HG02981 (cell line): ENCODE data around the gene UGT1A5.

Source experiments
- ATAC-seq: cut with Tn5 transposase; IDR thresholded peaks from one replicate; pipeline ENCODE4 v1.9.1; 2021; ENCODE audit warnings: mild to moderate bottlenecking, moderate library complexity; ENCODE audit not compliant: unreplicated experiment

UGT1A5 gene

GRCh38 chr2:233712611-233713261 lies at the start of gene UGT1A5:
Gene UGT1A5, plus strand, starts transcription at chr2:233712907. Its CDS starts 85 bp downstream, at chr2:233712992.
- ATAC-seq: no peak

GRCh38 chr2:233663911-233664310 lies 48.8 kb upstream of the UGT1A5 start:
- ATAC-seq: no peak

- ATAC-seq: no peak
Observed at GRCh38 chr2:233668605-233669260, 44.0 kb upstream of the UGT1A5 start.

GRCh38 chr2:233671290-233672161 lies 41.2 kb upstream of the UGT1A5 start, which contains the start of gene UGT1A9:
Gene UGT1A9, plus strand, starts transcription at chr2:233671898. Its CDS starts 37 bp downstream, at chr2:233671935.
- no peak for ATAC-seq

GRCh38 chr2:233672886-233673285 lies 39.8 kb upstream of the UGT1A5 start:
- no peak for ATAC-seq

GRCh38 chr2:233673896-233674295 lies 38.8 kb upstream of the UGT1A5 start:
- no peak for ATAC-seq

GRCh38 chr2:233674314-233674713 lies 38.4 kb upstream of the UGT1A5 start:
- no peak for ATAC-seq

- ATAC-seq: no peak
Observed at GRCh38 chr2:233674995-233675394, 37.7 kb upstream of the UGT1A5 start.

GRCh38 chr2:233676046-233676445 lies 36.7 kb upstream of the UGT1A5 start:
- ATAC-seq: no peak

GRCh38 chr2:233679196-233679595 lies 33.5 kb upstream of the UGT1A5 start:
- ATAC-seq: no peak

- no peak for ATAC-seq
Observed at GRCh38 chr2:233680361-233681045, 32.2 kb upstream of the UGT1A5 start.

GRCh38 chr2:233681521-233682099 lies 31.1 kb upstream of the UGT1A5 start, which contains the start of gene UGT1A7:
Gene UGT1A7, plus strand, starts transcription at chr2:233681901. Its CDS starts 37 bp downstream, at chr2:233681938.
- ATAC-seq: no peak

GRCh38 chr2:233684640-233685039 lies 28.1 kb upstream of the UGT1A5 start:
- ATAC-seq: no peak

GRCh38 chr2:233686928-233687327 lies 25.8 kb upstream of the UGT1A5 start:
- no peak for ATAC-seq

- no peak for ATAC-seq
Observed at GRCh38 chr2:233688341-233688740, 24.4 kb upstream of the UGT1A5 start.

GRCh38 chr2:233689031-233689430 lies 23.7 kb upstream of the UGT1A5 start:
- no peak for ATAC-seq

GRCh38 chr2:233689501-233689900 lies 23.2 kb upstream of the UGT1A5 start:
- ATAC-seq: no peak

- no peak for ATAC-seq
Observed at GRCh38 chr2:233690444-233690843, 22.3 kb upstream of the UGT1A5 start.

- ATAC-seq: no peak
Observed at GRCh38 chr2:233691443-233692433, 21.0 kb upstream of the UGT1A5 start.
